ENCODE measurements around the gene MAGEA4. TPM values are rescaled to one million over a fixed set of nuclear protein-coding genes. Genes with fewer than 3 reads are reported as not detected.

The MAGEA4 gene
- total and polyA plus RNA-seq, 2 donors (not counting 3 experiments of a cell fraction or from before 2014, with no cell fraction given) = not detected

- H3K4me2 ChIP-seq (ENCODE audit: insufficient read depth, low read length) = no peak overlapping the region
- ChIA-PET CTCF (no interaction called here), POLR2A (no interaction called here)
- H3K9ac ChIP-seq (replicated peaks; ENCODE audit: extremely low read depth, insufficient read depth, low read length) = no peak overlapping the region
- H3K4me1 ChIP-seq (ENCODE audit: control insufficient read depth, extremely low read depth, insufficient read depth, low read length) = no peaks in the 10 kb centered on the region
- no TSS peak for BruUV-seq (replicated peaks)
- H3K27ac ChIP-seq (ENCODE audit: insufficient read depth, low read depth, low read length) = no peak overlapping the region
- TF ChIP-seq FOS (IDR thresholded peaks at IDR 0.05; ENCODE audit: borderline replicate concordance, insufficient read depth, low read length) = no peak
- no peak for TF ChIP-seq GATA2 (IDR thresholded peaks at IDR 0.05; ENCODE audit: insufficient read depth, insufficient read length, low read depth, low read length)
- no peak for TF ChIP-seq POLR2AphosphoS5 (IDR thresholded peaks at IDR 0.05; ENCODE audit: insufficient read depth, low read depth, low read length)
- TF ChIP-seq, protein P1, sequence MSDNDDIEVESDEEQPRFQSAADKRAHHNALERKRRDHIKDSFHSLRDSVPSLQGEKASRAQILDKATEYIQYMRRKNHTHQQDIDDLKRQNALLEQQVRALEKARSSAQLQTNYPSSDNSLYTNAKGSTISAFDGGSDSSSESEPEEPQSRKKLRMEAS (IDR thresholded peaks at IDR 0.05; ENCODE audit: insufficient read depth, insufficient read length) = no peak
- TF ChIP-seq JUN (IDR thresholded peaks at IDR 0.05; ENCODE audit: borderline replicate concordance, insufficient read depth, insufficient read length, low read depth) = no peak
- no peak for TF ChIP-seq CTCF (IDR thresholded peaks at IDR 0.05; ENCODE audit: extremely low read depth in 1 of 2, insufficient read depth in 1 of 2, low read depth in 1 of 2, low read length in 2 of 2)
- TF ChIP-seq MYC (IDR thresholded peaks at IDR 0.05; ENCODE audit: low read depth, low read length) = no peak
- TF ChIP-seq POLR2A (IDR thresholded peaks at IDR 0.05; ENCODE audit: low read depth, low read length) = no peak
- TF ChIP-seq EZH2 (IDR thresholded peaks at IDR 0.05; ENCODE audit: borderline replicate concordance, low read depth, low read length, severe bottlenecking) = no peak
- no peak overlapping the region for H3K4me3 ChIP-seq (replicated peaks in 1 of 3; ENCODE audit: insufficient read depth in 1 of 3, low read depth in 1 of 3, low read length in 3 of 3)
- no peaks in the 10 kb centered on the region for H3K27me3 ChIP-seq (ENCODE audit: control insufficient read depth in 2 of 2, insufficient read depth in 2 of 2, low read length in 2 of 2)
- no peaks in the 10 kb centered on the region for H3K9me3 ChIP-seq (replicated peaks; ENCODE audit: control insufficient read depth, insufficient read depth, low read length)
- H3K36me3 ChIP-seq (ENCODE audit: control insufficient read depth in 2 of 2, extremely low read depth in 1 of 2, insufficient read depth in 2 of 2, low read length in 2 of 2) = peaks cover 0 to 10% of the 10 kb centered on the region in 2 experiments
- no peak overlapping the region for H2AFZ ChIP-seq (ENCODE audit: low read depth, low read length)
- no peaks in the 10 kb centered on the region for H3K79me2 ChIP-seq (ENCODE audit: control insufficient read depth, insufficient read depth, low read length)
- FAIRE-seq (no peak), DNase-seq (ENCODE audit: low read depth, low spot score) (no peak)
- intact Hi-C loops (cut with micrococcal nuclease) = no loop called here
- dilution Hi-C loops (cut with MboI; ENCODE audit: extremely low pct_ligation_motif_present, low sequenced_read_pairs) = no loop called here
- H3K9me1 ChIP-seq (replicated peaks; ENCODE audit: control insufficient read depth, extremely low read depth, insufficient read depth, low read length) = no peaks in the 10 kb centered on the region
- no peaks in the 10 kb centered on the region for H4K20me1 ChIP-seq (replicated peaks; ENCODE audit: control insufficient read depth, extremely low read depth, insufficient read depth, low read length)
These were observed 42.0 kb downstream of the MAGEA4 start for GRCh38 chrX:151954730-151955129.
